GM12878 (cell line): ENCODE data around the gene AKAP8. TPM values are rescaled to one million over a fixed set of nuclear protein-coding genes. Genes with fewer than 3 reads are reported as not detected.

Source experiments
- ATAC-seq: fragments of 200-7000 bp; cut with Tn5 transposase; 3 replicates; pipeline ENCODE4 v1.9.1; 2020; ENCODE audit warnings: mild to moderate bottlenecking, moderate library complexity
- BruUV-seq: library from RNA; stranded (reverse); fragments of 400-500 nt; replicated peaks from 2 replicates; lab custom pipeline; 2021; lab: Mats Ljungman, UMichigan
- CTCF ChIA-PET: fragments of 300-600 bp; sonication (Branson Sonifier 250); formaldehyde crosslinking; extraction: SDS; loops from one replicate; lab custom pipeline; 2021; ENCODE audit warnings: inconsistent platforms; lab: Yijun Ruan, JAX
- POLR2A ChIA-PET: fragments of 350-600 bp; formaldehyde crosslinking; extraction: SDS; loops from one replicate; lab custom pipeline; 2021; ENCODE audit warnings: inconsistent platforms; lab: Charles Lee
- RAD21 ChIA-PET: fragments of 300-600 bp; sonication (Branson Sonifier 250); formaldehyde crosslinking; loops from one replicate; lab custom pipeline; 2023; ENCODE audit warnings: antibody characterized with exemption; ENCODE audit not compliant: unreplicated experiment; lab: Charles Lee
- SMC1A ChIA-PET: fragments of 300-600 bp; sonication (Branson Sonifier 250); formaldehyde crosslinking; loops from one replicate; lab custom pipeline; 2023; ENCODE audit not compliant: unreplicated experiment, uncharacterized antibody; lab: Charles Lee
- DNase-seq: peaks from one replicate; pipeline ENCODE4 v3.0.0-alpha.2; 2011; ENCODE audit warnings: low read depth, low spot score
- FAIRE-seq: peaks from 3 replicates; lab custom pipeline; 2011; peaks lifted over from hg19 to GRCh38; lab: Jason Lieb, UNC
- H2AFZ ChIP-seq: 2 replicates; pipeline ENCODE4 v1.6.0; 2011; ENCODE audit warnings: low read depth, low read length, control low read depth; ENCODE audit not compliant: control insufficient read depth
- H3K27ac ChIP-seq: 2 replicates; pipeline ENCODE4 v1.5.1; 2011; ENCODE audit warnings: control low read depth; ENCODE audit not compliant: control insufficient read depth, insufficient read depth
- H3K27me3 ChIP-seq, 2 experiments: replicated peaks in 1 of 2; 2 replicates each; pipeline versions ENCODE4 v1.6.0 to v1.6.1; 2011; ENCODE audit warnings: low read length in 1 of 2; ENCODE audit not compliant: control insufficient read depth in 2 of 2, insufficient read depth in 2 of 2
- H3K36me3 ChIP-seq, 2 experiments: 2 replicates each; pipeline ENCODE4 v1.5.1; 2011; ENCODE audit warnings: low read length in 1 of 2; ENCODE audit not compliant: control insufficient read depth in 2 of 2, insufficient read depth in 2 of 2
- H3K4me1 ChIP-seq: 2 replicates; pipeline ENCODE4 v1.6.1; 2011; ENCODE audit warnings: mild to moderate bottlenecking, low read length, moderate library complexity, mixed read lengths; ENCODE audit not compliant: control insufficient read depth, insufficient read depth
- H3K4me2 ChIP-seq: 2 replicates; pipeline ENCODE4 v1.6.0; 2011; ENCODE audit warnings: control low read depth; ENCODE audit not compliant: control insufficient read depth, insufficient read depth
- H3K4me3 ChIP-seq: fragments of 200-600 bp; sonication (generic); 2 replicates; pipeline ENCODE4 v1.5.1; 2016
- H3K79me2 ChIP-seq: 2 replicates; pipeline ENCODE4 v1.6.0; 2011; ENCODE audit warnings: low read length; ENCODE audit not compliant: control insufficient read depth, insufficient read depth
- H3K9ac ChIP-seq: 2 replicates; pipeline ENCODE4 v1.8.0; 2011; ENCODE audit warnings: low read length, control low read depth, mixed read lengths; ENCODE audit not compliant: control insufficient read depth, insufficient read depth
- H3K9me3 ChIP-seq: replicated peaks from 3 replicates; pipeline ENCODE4 v1.5.1; 2011; ENCODE audit warnings: mild to moderate bottlenecking, low read length; ENCODE audit not compliant: control insufficient read depth, insufficient read depth
- H4K20me1 ChIP-seq: 2 replicates; pipeline ENCODE4 v1.6.0; 2011; ENCODE audit not compliant: control insufficient read depth, insufficient read depth
- BCL3 ChIP-seq: IDR thresholded peaks from 2 replicates; pipeline ENCODE4 v1.6.1; 2011; ENCODE audit warnings: borderline replicate concordance, low read depth, mild to moderate bottlenecking, moderate library complexity, low read length; ENCODE audit not compliant: insufficient read depth, poor library complexity, severe bottlenecking
- CBX5 ChIP-seq: sonication (generic); IDR thresholded peaks from 2 replicates; pipeline ENCODE4 v1.6.1; 2016; ENCODE audit warnings: low read depth, moderate library complexity, mild to moderate bottlenecking, inconsistent platforms
- CEBPB ChIP-seq, 2 experiments: fragments of 150-350 bp in 1 of 2; IDR thresholded peaks; 2 replicates each; pipeline ENCODE4 v1.6.1; 2012 to 2014; ENCODE audit warnings: low read depth in 2 of 2, low read length in 2 of 2, borderline replicate concordance in 1 of 2, inconsistent platforms in 1 of 2
- CHD1 ChIP-seq: IDR thresholded peaks from 2 replicates; pipeline ENCODE4 v1.6.1; 2012; ENCODE audit warnings: low read depth, low read length, improper control_type of control experiment
- CREM ChIP-seq: IDR thresholded peaks from 2 replicates; pipeline ENCODE4 v1.6.1; 2014; ENCODE audit warnings: antibody characterized with exemption, low read depth
- DPF2 ChIP-seq: fragments of 450-650 bp; IDR thresholded peaks from 2 replicates; pipeline ENCODE4 v1.6.1; 2017; ENCODE audit warnings: mild to moderate bottlenecking
- HDAC6 ChIP-seq: fragments of 200-600 bp; sonication (generic); IDR thresholded peaks from one replicate; pipeline ENCODE4 v1.8.0; 2017; ENCODE audit warnings: antibody characterized with exemption; ENCODE audit not compliant: unreplicated experiment
- IKZF1 ChIP-seq: fragments of 450-650 bp; conservative IDR thresholded peaks from 2 replicates; pipeline ENCODE4 v1.6.1; 2017; ENCODE audit warnings: antibody characterized with exemption, mild to moderate bottlenecking
- MYB ChIP-seq: fragments of 150-350 bp; IDR thresholded peaks from 2 replicates; pipeline ENCODE4 v1.6.1; 2014; ENCODE audit warnings: mild to moderate bottlenecking, low read depth, low read length, borderline replicate concordance
- POLR2A ChIP-seq: IDR thresholded peaks from 2 replicates; pipeline ENCODE4 v1.6.1; 2011; ENCODE audit warnings: low read depth, mild to moderate bottlenecking, low read length
- SRF ChIP-seq, 2 experiments: IDR thresholded peaks; 2 replicates each; pipeline ENCODE4 v1.6.1; 2011; ENCODE audit warnings: low read depth in 2 of 2, low read length in 2 of 2, mild to moderate bottlenecking in 1 of 2, moderate library complexity in 1 of 2
- STAT3 ChIP-seq: IDR thresholded peaks from 2 replicates; pipeline ENCODE4 v1.6.1; 2011; ENCODE audit warnings: low read depth, low read length, improper control_type of control experiment
- TAF1 ChIP-seq: IDR thresholded peaks from 2 replicates; pipeline ENCODE4 v1.6.1; 2011; ENCODE audit warnings: mild to moderate bottlenecking, low read depth, low read length, borderline replicate concordance
- ZNF207 ChIP-seq: fragments of 450-650 bp; IDR thresholded peaks from 2 replicates; pipeline ENCODE4 v1.6.1; 2014; ENCODE audit warnings: antibody characterized with exemption, mild to moderate bottlenecking, borderline replicate concordance
- ZNF274 ChIP-seq: IDR thresholded peaks from one replicate; pipeline ENCODE4 v1.8.0; 2011; ENCODE audit not compliant: insufficient read length, insufficient read depth
- WGBS: methylation state at CpG from one replicate; pipeline ENCODE4 v1.1.6; 2016; ENCODE audit warnings: low lambda C conversion rate; ENCODE audit not compliant: insufficient replicate concordance, insufficient coverage; ENCODE audit errors: missing lambda C conversion rate; 5-methylcytosine and 5-hydroxymethylcytosine counted together
- in situ Hi-C: fragments of 300-500 bp; cut with MboI; formaldehyde crosslinking; loops from 9 replicates; pipeline ENCODE4 v1.14.3; 2018; ENCODE audit warnings: mixed read lengths
- intact Hi-C: fragments of 100-400 bp; cut with micrococcal nuclease; formaldehyde crosslinking; loops from one replicate; pipeline ENCODE4 v1.14.2; 2022; ENCODE audit not compliant: unreplicated experiment
- polyA plus RNA-seq, 11 experiments: library from polyadenylated mRNA; depleted of rRNA in 4 of 11; unstranded in 6 of 11; stranded (reverse) in 5 of 11; fragments of >200 nt; fragmentation: Nextera tagmentation in 4 of 11; fragmentation: Illumina TruSeq in 1 of 11; extraction: Ambion mirVana in 4 of 11; extraction: Trizol in 1 of 11; gene quantifications; 1 replicate in 1 of 11; 2 replicates in 10 of 11; pipeline versions ENCODE4 v1.2.1 to v1.2.3, GENCODE V29; 2011 to 2016; ENCODE audit warnings: inconsistent platforms in 2 of 11, missing spikeins in 2 of 11, low read depth in 1 of 11
- total RNA-seq, 4 experiments: library from RNA; depleted of rRNA in 3 of 4; stranded (reverse); fragments of >200 nt in 3 of 4; fragmentation: Illumina TruSeq in 1 of 4; extraction: Trizol in 1 of 4; gene quantifications; 2 replicates each; pipeline versions ENCODE4 v1.2.1 to v1.2.3, GENCODE V29; 2013 to 2021
- TF ChIP-seq, protein P1 (sequence below): fragments of 450-650 bp; IDR thresholded peaks from 2 replicates; pipeline ENCODE4 v1.6.1; 2017; ENCODE audit warnings: antibody characterized with exemption, mild to moderate bottlenecking, moderate library complexity
- TF ChIP-seq, protein P2 (sequence below): IDR thresholded peaks from 2 replicates; pipeline ENCODE4 v1.6.1; 2012; ENCODE audit warnings: low read depth, low read length, improper control_type of control experiment

Gene AKAP8
- total and polyA plus RNA-seq, 10 of the 15 experiments (the other 5 are each of a cell fraction or from before 2014, with no cell fraction given) = 5.3 to 57.7 (median 20.6) TPM

- Histone ChIP-seq H3K27ac (peak overlapping the region; percentile 73), H3K27me3 (no peaks in the 10 kb centered on the region), H3K4me1 (peaks cover 44% of the 10 kb centered on the region), H3K4me2 (peak overlapping the region; percentile 26), H3K36me3 (peaks cover 2 to 5% of the 10 kb centered on the region in 2 experiments), H3K9me3 (no peaks in the 10 kb centered on the region), H2AFZ (no peak overlapping the region), H3K4me3 (no peak overlapping the region; the same call in 1 of the 2 replicates), H3K9ac (no peak overlapping the region; the same call in 1 of the 2 replicates), H3K79me2 (peaks cover 93% of the 10 kb centered on the region), H4K20me1 (peaks cover 33% of the 10 kb centered on the region)
- DNase-seq (no peak), FAIRE-seq (no peak), ATAC-seq (no peak)
- RAD21 ChIA-PET = interaction anchor here (0.6 to 3.4 kb wide), 4 partner anchors 16 to 102 kb away, joined by 3 to 22 read pairs (median 3); partner anchors contain the start of genes AKAP8L and BRD4
- intact Hi-C loops (no loop called here), in situ Hi-C loops (no loop called here)
- CTCF ChIA-PET = interaction anchor here (0.6 to 1.5 kb wide), 6 partner anchors 12 to 62 kb away, joined by 3 to 5 read pairs (median 4); partner anchors contain the start of gene AKAP8
- 65% methylated on average over 3 of the region's 3 CpGs for WGBS
- SMC1A ChIA-PET = interaction anchor here (0.9 to 2.2 kb wide), 9 partner anchors 8 to 62 kb away, joined by 3 to 12 read pairs (median 5); partner anchors contain the start of genes AKAP8 and BRD4
- BruUV-seq = no TSS peak
- TF ChIP-seq IKZF1 (no peak), MYB (no peak), ZNF274 (no peak), ZNF207 (no peak), TAF1 (no peak), POLR2A (no peak), CHD1 (no peak), CEBPB (IDR thresholded peaks at IDR 0.05; ENCODE audit: borderline replicate concordance in 1 of 2, low read depth in 2 of 2, low read length in 2 of 2) (no peak), CREM (no peak), CBX5 (no peak), STAT3 (no peak), BCL3 (no peak), SRF (IDR thresholded peaks at IDR 0.05; ENCODE audit: low read depth in 2 of 2, low read length in 2 of 2) (no peak), DPF2 (no peak), HDAC6 (no peak)
- TF ChIP-seq, protein P1, sequence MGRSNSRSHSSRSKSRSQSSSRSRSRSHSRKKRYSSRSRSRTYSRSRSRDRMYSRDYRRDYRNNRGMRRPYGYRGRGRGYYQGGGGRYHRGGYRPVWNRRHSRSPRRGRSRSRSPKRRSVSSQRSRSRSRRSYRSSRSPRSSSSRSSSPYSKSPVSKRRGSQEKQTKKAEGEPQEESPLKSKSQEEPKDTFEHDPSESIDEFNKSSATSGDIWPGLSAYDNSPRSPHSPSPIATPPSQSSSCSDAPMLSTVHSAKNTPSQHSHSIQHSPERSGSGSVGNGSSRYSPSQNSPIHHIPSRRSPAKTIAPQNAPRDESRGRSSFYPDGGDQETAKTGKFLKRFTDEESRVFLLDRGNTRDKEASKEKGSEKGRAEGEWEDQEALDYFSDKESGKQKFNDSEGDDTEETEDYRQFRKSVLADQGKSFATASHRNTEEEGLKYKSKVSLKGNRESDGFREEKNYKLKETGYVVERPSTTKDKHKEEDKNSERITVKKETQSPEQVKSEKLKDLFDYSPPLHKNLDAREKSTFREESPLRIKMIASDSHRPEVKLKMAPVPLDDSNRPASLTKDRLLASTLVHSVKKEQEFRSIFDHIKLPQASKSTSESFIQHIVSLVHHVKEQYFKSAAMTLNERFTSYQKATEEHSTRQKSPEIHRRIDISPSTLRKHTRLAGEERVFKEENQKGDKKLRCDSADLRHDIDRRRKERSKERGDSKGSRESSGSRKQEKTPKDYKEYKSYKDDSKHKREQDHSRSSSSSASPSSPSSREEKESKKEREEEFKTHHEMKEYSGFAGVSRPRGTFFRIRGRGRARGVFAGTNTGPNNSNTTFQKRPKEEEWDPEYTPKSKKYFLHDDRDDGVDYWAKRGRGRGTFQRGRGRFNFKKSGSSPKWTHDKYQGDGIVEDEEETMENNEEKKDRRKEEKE = no peak
- TF ChIP-seq, protein P2, sequence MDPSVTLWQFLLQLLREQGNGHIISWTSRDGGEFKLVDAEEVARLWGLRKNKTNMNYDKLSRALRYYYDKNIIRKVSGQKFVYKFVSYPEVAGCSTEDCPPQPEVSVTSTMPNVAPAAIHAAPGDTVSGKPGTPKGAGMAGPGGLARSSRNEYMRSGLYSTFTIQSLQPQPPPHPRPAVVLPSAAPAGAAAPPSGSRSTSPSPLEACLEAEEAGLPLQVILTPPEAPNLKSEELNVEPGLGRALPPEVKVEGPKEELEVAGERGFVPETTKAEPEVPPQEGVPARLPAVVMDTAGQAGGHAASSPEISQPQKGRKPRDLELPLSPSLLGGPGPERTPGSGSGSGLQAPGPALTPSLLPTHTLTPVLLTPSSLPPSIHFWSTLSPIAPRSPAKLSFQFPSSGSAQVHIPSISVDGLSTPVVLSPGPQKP = no peak
- POLR2A ChIA-PET = interaction anchor here (0.5 to 2.0 kb wide), 6 partner anchors 16 to 33 kb away, joined by 3 to 15 read pairs (median 4); no protein-coding TSS in a partner anchor
Measured at GRCh38 chr19:15317392-15318071, 62.1 kb downstream of the AKAP8 start.
